ENCODE data around the gene LRTM2.

LRTM2 gene

DNA sequence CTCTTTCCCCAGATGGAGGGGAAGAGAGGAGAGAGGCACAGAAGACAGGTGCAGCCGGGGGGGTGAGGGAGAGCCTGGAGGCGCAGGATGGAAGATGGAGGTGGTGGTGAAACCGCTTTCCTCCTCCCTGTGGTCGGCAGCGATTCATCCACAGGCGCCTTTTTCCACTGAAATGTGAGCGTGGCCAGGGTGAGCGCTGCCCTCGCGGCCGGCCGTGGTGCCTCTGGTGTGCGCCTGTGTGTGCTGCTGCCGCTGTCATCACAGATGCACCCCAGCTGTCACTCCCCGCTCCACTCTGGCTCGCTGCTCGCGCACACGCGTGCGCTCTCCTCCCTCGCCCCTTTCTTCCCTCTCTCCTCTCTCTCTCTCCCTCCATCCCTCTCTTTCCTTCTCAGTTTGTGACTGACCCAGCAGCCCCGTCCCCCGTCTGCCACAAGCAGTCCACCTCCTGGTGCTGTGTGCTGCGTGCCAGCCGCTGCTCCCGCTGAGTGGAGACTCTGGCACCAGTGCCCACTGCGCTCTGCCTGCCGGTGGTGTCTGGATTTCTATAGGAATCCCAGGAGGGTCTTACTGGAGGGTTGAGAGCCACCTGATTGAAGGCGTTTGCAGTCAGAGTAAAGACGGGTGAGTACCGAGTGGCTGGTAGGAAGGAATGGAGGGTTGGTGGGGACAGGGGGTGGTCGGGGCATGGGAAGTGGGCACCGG is at the start of gene LRTM2:
TSS of gene LRTM2 (plus strand) at position 375 of the 705 bp plus-strand sequence. CDS start 7,584 bp downstream, outside the sequence.
- no peak for DNase-seq

DNA sequence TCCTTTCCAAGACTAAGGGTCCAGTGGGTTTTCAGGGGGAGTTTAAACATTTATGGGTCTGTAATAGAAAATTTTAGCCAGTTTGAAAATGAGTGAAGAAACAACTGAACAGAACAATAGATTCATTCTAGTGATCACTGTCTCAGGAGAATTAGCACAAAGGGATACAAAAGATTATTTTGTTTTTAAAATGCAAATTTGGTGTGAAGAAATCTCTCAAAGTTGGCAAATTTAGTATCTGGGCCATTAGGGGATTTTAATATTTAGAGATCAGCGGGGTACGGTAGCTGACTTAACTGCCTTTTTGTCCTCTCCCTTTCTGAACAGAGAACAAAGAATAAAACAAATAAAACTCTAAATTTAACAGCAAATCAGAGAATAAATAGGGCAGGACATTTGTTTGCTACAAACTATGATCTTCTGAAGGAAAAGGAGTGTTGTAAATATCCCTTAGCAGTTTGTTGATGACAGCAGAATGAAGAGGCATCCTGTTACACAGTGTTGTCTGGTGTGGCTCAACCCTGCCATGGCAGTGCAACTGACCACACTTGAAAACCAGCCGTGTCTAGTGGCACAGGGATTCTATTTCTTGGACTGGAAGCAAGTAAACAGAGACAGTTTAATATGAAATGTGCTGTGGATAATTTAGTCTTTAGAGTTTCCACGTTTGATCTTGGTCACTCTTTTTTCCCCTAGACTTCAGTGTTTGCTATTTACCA is 46.3 kb upstream of the LRTM2 start:
- DNase-seq = no peak

DNA sequence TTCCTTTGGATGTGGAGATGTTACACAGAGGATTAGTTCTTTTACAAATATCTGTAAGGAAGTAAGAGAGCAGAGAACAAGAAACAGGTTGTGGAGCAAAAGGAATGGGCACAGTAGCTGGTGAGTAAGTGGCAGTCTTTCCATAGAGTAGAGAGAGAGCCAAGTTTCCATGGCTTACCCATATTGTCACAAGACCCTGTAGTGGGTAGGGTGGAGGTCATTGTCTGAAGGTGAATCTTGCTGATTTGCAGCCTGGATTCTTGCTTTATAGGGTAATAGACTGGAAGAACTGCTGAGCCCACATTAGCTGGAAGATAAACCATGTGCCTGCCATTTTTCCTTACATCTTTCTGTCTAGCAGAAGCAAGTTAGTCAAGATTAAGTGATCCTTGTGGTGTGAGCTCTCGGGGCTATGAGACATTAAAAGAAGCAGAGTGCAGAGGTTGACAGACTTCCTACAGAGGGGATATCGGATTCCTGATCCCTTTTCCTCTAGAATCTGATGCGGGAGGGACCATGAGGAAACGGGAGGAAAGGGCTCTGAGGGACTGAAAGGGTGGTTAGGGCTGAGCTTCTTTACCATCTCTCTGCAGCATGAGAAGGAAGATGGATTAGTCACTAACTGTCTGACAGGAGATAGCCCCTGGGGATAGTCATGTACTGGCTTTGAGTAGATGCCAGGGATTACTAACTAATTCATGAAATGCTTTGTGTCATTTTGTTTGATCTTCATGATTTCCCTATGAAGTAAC is 44.0 kb upstream of the LRTM2 start:
- no peak for DNase-seq

DNA sequence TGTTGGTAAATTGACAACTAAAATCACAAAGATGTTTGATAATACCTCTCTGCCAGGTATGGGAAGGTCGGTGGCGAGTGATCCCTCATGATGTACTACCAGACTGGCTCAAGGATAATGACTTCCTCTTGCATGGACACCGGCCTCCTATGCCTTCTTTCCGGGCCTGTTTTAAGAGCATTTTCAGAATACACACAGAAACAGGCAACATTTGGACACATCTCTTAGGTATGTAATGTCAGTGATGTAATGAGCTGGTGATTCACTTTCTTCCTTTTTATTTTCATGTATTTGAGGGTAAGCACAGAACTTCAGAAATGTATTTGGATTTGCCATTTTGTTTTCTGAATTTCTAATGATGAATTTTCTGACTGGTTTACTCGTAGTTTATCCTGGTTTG is 42.6 kb upstream of the LRTM2 start:
- no peak for DNase-seq

DNA sequence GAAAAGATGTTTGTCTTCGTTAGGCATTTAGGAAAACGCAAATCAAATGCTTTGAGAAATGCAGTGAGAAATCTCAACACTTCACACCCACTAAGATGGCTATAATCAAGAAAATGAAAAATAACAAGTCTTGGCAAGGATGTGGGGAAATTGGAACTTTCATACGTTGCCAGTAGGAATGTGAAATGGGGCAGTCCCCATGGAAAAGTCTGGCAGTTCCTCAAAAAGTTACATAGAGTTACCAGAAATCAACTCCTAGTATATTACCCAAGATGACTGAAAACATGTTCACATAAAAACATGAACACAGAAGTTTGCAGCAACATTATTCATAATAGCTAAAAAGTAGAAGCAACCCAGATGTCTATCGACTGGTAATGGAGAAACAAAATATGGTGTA is 41.5 kb upstream of the LRTM2 start:
- no peak for DNase-seq

DNA sequence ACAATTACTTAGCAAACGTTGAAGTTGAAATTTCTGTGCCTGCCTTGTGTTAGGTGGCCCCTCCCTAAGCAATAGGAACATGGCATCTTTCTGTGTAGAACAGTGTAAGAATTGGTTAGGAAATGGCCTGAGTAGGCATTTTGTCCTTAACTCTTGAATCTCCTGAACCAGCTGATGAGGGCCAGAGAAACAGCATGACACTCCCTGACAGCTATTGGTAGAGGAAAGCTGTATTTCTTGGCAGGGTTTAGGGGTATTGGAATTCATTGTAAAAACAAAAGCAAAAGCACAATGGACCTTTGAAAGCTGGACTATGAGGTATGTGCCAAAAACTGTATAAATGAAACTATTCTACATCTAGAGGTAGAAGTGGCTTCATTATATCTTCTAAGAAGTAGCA is 40.6 kb upstream of the LRTM2 start:
- DNase-seq = no peak

DNA sequence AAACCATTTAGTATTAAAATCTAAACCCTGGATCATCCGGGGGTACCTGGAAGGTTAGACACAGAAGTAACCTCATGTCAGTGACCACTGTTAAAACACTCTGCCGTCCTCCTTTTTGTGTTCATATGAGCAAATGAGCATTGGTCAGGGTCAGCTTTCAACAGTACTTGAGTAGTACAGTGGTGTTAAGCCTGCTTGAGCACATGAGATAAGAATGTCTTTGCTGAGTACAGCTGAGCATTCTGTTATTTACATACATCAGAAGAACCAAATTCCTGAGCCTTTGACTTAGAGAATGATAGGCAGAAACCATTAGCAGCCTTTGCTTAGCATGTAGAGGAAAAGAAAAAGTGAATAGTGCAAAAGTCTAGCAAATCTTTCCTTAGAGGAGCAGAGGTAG is 38.6 kb upstream of the LRTM2 start:
- no peak for DNase-seq

DNA sequence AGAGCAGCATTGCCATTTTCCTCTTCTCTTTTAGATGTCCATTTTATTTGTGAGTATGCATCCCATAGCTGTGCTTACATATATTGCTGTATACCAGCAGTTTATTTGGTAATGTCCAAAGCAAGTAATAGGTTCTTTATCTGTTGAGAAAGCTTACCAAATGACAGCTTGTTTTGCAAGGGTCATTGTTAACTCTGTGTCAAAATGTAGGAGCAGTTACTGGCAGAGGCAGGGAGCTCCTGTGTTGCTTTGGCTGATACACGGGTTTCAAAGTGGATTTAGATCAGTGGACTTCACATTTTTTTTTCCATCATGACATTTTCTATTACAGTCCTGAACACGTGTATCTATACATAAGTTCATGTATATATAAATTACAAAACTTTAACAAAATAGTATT is 38.1 kb upstream of the LRTM2 start:
- no peak for DNase-seq

DNA sequence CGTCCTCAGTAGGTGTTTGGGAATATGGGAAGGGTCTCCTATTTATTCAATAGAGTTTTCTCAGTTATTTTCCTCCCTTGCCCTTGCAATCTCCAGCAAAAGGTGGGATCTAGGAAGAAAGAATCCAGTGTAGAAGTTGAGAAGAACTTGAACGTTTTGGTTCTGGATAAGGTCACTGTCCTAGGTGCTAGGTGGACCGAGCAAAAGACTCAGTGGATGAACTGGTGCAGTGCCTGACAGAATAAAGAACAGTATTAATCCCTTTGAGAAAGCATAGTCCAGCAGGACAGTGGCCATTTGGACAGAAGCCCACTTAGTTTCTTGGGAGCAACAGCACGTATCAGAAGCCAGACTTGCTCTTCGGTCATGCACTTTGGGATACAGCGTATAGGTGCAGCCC is 32.7 kb upstream of the LRTM2 start:
- DNase-seq = no peak

DNA sequence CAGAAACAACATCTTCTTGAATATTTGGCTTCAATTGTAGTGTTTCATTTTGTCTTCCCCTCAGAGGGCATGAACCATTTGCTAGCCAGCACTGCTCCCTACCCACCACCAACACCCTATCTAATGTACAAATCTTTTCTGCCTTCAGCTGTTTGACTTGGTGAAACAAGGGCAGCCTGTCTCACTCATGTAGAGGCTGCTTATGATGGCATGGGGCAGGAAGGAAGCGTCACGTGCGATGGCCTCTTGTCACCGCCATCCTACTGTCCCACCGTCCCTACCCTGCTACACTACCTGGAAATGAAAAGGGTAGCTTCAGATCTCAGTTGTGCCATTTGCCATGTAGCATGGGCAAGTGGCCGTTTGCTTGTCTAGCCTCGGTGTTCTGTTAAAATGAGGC is 29.9 kb upstream of the LRTM2 start:
- DNase-seq = peak in 1 of 2 donors; percentile 15

DNA sequence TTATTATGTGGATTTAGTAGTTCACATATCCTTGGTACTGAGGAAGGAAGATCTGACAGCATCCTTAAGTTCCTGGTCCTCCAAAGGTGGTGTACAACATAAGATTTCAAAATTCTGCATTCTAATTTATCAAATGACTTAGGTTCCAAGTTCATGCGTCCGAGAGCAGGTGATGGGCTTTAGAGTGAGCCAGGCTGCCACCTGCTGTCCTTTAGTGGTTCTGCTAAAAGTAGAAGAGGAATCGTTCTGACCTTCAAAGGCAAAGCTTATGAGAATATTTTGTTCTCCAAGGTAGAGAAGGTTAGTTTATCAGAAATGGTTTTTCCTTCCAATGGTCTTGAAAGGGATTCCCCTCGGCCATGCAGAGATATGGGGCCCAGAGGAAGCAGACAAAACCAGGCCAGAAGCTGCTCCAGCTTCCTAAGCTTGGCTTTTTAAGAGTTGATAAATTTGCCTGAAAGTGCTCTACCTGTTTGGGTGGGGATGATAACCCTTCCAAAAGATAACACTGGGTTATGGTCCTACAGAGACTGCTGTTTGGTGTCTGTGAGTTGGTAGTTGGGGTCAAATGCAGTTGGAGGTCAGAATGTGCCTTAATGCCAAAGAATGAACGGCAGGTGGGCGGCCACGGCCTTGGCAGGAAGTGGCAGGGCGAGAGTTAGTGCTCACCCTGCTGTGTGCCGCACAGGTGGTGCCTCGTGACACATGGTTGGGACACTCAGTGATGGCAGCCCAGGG is 29.1 kb upstream of the LRTM2 start:
- peak; percentile 64 for DNase-seq

DNA sequence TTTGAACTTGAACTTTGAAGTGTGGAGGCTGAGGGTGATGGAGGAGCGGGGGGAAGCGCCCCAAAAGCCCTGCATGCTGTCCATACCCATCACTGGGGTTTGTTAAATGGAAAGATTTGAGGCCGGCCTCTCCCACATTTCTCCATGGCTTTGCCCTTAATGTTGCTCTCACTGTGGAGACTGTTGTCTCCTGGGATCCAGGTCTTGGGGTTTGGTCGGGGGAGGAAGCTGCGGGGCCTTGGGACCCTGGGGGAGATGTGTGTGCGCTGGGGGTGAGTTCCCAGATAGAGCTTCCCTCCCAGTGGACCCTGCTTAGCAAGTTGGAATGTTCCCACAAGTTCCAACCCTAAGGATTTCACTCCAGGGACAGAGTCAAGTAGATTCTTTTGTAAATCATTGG is 28.0 kb upstream of the LRTM2 start:
- no peak for DNase-seq

DNA sequence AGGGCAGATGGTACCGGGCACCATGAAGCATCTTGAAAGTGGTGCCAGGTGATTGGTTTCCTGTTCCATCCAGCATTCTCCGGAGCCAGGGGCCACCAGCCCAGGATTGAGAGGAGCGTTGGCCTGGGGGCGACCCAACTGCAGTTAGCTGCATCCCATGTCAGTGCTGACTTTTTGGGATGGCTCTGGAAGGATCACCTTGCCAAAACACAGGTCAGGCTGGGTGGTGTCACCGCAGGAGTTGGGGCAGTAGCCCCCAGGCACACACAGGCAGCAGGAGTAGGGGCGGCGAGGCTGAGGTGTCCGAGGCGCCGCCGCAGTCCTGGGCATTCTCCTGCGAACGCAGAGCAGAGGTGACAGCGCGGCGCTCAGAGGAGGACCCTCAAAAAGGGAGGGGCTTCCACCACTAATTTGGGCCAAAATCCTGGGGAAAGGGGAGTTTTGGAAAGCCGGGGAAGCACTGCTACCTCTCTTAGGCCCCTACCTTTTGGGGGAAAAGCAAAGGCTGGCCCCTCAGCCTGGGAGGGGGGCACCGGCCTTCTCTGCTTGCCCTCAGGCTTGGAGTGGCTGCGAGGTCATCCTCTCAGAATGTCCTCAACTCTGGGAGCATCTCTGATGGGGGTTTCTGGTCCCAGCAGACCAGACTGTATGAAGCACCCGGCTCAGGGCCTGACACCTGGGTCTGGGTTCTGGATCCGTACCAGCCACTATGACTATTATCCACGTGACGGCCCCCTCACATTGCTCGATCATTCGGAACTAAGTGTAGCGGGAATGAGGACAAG is 26.7 kb upstream of the LRTM2 start:
- DNase-seq = no peak

DNA sequence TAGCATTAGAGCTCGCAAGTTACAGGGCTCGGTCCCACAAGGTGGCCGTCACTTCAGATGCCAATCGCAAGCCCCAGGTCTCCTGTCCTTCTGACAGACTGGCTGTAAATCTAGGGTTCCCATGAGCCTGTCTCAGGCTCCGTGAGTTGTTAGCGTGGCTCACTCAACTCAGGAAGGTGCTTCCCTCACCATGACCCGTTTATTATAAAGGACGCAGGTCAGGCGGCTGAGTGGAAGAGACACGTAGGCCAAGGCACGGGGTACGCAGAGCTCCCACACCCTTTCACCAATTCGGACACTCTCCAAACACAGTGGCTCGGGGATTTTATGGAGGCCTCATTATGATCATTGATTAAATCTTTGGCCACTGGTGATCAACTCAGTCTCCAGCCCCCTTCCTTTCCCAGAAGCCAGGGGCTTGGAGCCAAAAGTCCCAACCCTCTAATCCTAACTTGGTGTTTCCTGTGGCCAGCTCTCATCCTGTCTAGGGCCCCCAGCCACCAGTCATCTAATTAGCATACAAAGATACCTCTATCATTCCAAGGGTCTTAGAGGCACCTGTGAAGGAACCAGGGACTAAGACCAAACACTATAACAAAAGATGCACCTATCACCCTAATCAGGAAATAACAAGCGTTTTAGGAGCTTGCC is 25.8 kb upstream of the LRTM2 start:
- no peak for DNase-seq

DNA sequence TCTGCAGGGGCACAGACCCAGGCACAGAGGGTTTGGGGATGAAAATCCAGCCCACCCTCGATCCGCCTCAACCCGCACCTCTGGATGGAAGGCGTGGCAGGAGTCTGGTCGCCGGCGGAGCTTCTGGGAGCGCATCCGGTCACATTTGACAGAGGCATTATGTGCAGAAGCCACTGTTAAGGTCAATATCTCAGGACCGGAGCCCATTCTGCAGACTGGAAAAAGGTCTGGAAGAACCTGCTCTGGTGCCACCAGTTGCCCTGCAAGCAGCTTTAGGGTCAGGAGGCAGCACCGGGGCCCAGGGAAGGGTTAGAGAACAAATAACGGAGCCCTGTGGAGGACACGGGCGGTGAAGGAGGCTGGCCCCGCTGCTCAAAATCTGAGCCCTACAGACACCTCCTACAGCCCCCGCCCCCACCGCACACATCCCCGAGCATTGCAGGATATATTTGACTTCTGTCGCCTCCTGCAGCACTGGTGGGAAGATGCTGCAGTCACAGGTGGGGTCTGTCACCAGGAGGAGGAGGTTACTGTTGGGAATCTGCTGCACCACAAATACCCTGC is 25.1 kb upstream of the LRTM2 start:
- peak in 1 of 2 donors; percentile 18 for DNase-seq

DNA sequence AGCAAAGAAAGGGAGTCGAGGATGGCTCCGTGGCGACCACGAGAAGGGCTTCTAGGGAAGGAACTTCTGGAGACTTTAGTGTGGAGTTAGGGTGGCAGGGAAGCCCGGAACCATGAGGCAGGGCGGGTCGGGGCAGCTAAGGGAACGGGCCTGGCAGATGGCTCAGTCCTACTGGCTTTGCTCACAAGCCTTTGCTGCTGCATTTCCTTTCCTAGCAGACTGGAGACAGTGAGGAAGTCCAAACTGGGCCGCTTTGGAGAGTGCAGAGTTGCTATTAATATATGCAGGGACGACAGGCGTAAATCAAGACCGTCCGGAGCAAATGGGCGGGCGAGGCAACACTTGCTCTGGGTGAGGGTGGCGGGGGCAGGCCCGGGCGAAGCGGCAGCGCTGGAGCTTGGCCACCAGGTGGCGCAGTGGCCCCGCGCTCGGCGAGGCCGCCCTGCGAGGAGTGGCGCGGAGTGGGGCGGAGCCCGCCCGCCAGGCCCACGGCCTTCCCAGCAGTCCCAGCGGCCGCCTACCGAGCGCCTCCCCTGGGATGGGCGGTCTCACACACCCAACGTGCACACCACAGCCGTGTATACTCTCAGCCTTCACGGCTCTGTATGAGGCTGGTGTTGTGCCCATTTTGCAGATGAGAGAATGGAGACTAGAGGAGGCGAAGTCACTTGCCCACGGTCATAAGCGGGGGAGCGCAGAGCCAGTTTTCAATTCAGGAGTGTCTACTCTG is 24.4 kb upstream of the LRTM2 start:
- peak; percentile 94 to 95 for DNase-seq

DNA sequence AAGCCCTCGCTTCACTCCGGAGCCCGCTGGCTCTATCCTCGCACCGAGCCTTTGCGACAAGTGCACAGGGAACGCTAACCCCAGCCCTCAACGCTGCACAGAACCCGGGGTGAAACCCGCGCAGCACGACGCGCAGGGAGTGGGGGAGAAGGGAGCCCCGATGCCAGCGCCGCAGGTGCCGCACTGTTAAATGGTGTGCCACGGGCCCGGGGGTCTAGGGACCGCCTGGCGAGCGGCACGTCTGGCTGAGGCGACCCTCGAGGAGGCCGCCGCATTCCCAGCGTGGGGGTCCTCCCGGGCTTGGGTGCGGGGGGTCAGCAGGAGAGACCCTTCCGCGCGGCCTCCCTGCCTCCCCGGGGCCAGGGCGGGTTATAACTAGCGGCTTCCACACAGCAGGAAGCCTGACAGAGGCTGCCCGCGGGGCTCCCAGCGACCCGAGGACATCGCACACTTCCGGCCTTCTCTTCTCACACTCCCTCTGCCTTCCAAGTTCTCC is 23.8 kb upstream of the LRTM2 start:
- peak; percentile 57 to 63 for DNase-seq

DNA sequence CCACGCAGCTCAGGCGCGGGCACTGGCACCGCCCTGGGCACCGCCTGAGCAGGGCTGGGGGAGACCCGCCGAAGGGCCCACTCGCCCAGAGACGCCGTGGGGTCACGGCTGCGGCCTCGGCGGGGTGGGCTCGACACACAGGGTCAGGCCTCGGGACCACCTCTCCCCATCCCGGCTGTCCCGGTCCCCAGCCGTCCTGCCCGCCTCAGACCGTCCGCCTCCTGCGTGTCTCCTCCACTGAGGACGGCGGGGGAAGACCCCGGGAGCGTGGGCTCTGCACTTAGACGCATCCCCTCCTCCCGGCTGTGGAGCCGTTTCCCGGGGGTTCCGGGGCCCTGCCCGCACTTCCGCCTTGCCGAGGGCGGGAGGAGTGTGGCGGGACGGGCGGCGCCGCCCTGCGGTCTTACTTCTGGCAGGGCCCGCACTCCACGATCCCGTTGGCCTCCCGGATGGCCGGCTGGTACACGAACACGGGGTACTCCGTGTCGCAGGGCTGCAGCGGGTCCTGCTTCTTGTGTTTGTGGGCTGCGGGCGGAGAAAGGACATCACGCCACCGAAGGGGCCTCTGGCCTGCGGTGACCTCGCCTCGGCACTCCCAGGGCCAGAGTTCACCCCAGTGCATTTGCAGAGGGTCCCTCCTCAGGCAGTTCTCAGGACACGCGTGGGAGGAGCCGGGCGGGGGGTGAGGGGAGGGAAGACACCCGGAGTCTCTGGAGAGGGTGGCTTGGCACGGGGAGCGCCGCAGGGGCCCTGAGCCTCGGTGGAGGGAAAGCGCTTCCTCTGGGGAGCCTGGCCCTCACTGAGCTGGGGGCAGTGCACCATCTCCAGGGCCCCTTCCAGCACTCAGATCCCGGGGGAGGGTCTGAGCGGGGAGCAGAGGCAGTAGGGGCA is 23.1 kb upstream of the LRTM2 start:
- peak; percentile 66 to 71 for DNase-seq

DNA sequence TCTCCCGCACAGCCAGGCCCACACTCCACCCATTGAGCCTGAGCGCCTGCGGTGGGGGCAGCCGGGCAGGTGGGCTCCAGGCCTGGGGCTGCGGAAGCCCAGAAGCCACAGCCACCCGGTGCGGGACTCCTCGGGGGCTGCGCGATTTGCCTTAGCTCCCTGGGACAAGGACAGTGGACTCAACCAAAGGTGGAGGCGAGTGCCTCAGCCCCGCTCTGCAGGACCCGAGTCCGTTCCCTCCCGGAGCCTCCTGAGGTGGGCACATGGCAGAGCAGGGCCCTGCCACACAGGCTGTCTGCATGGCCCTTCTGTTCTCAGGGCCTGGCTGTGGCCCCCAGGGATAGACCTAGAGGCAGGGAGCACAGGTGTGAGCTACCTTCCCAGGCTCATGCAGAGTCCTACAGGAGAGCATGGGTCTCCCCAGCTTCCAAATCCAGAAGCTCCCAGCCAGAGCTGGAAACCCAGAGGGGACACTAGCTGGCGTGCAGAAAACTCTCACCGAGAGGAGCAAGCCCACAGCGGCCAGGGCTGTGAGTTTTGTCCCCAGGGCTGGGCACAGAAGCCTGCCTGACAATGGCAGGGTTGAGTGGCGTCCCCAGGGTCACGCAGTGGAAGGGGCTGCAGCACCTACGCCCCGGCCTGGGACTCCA is 22.2 kb upstream of the LRTM2 start:
- DNase-seq = peak in 1 of 2 donors; percentile 19

All from stimulated activated CD4-positive, alpha-beta T cell treated with anti-CD3 and anti-CD28 coated beads, Interleukin-2, amount 100 ng/mL, for 24 hours (primary cell).